GM23338 (cell line): Measurements from ENCODE around the gene INKA1.

Experiments used
- CREB1 ChIP-seq: fragments of 250-450 bp; sonication (Bioruptor Pico); IDR thresholded peaks from 2 replicates; pipeline ENCODE4 v1.5.0; 2020; ENCODE audit warnings: low read depth, mild to moderate bottlenecking, moderate library complexity
- EZH2 ChIP-seq: fragments of 200-600 bp; sonication (generic); IDR thresholded peaks from one replicate; pipeline ENCODE4 v1.8.0; 2017; ENCODE audit warnings: antibody characterized with exemption, mild to moderate bottlenecking, low read depth; ENCODE audit not compliant: unreplicated experiment
- EZH2phosphoT487 ChIP-seq: fragments of 200-600 bp; sonication (generic); IDR thresholded peaks from one replicate; pipeline ENCODE4 v1.8.1; 2018; ENCODE audit warnings: antibody characterized with exemption; ENCODE audit not compliant: unreplicated experiment
- JUNB ChIP-seq: IDR thresholded peaks from one replicate; pipeline ENCODE4 v1.6.1; 2016; ENCODE audit warnings: antibody characterized with exemption; ENCODE audit not compliant: unreplicated experiment
- NANOG ChIP-seq: IDR thresholded peaks from 2 replicates; pipeline ENCODE4 v1.6.1; 2016; ENCODE audit warnings: antibody characterized with exemption, borderline replicate concordance
- POLR2AphosphoS5 ChIP-seq: IDR thresholded peaks from 2 replicates; pipeline ENCODE4 v1.6.1; 2016; ENCODE audit warnings: antibody characterized with exemption, low read depth
- STAT1 ChIP-seq: IDR thresholded peaks from one replicate; pipeline ENCODE4 v1.6.1; 2016; ENCODE audit warnings: antibody characterized with exemption; ENCODE audit not compliant: unreplicated experiment
- ZNF114 ChIP-seq: fragments of 250-450 bp; sonication (Bioruptor Pico); IDR thresholded peaks from 2 replicates; pipeline ENCODE4 v1.5.0; 2020; ENCODE audit warnings: mild to moderate bottlenecking, moderate library complexity
- ZNF331 ChIP-seq: fragments of 250-450 bp; sonication (Bioruptor Pico); IDR thresholded peaks from 2 replicates; pipeline ENCODE4 v1.5.0; 2020; ENCODE audit warnings: low read depth, mild to moderate bottlenecking, moderate library complexity
- TF ChIP-seq, protein P1 (sequence below), 2 experiments: fragments of 200-600 bp in 1 of 2; sonication (generic) in 1 of 2; conservative IDR thresholded peaks; 2 replicates each; pipeline versions ENCODE4 v1.5.1 to v1.6.1; 2016 to 2017; ENCODE audit warnings: antibody characterized with exemption in 2 of 2, low read depth in 2 of 2, mild to moderate bottlenecking in 2 of 2, moderate library complexity in 1 of 2
- TF ChIP-seq, protein P2 (sequence below): IDR thresholded peaks from one replicate; pipeline ENCODE4 v1.6.1; 2018; ENCODE audit warnings: antibody characterized with exemption; ENCODE audit not compliant: unreplicated experiment
- TF ChIP-seq, protein P3 (sequence below): IDR thresholded peaks from 2 replicates; pipeline ENCODE4 v1.6.1; 2016; ENCODE audit warnings: antibody characterized with exemption
- TF ChIP-seq, protein P4 (sequence below): fragments of 250-450 bp; sonication (Bioruptor Pico); IDR thresholded peaks from 2 replicates; pipeline ENCODE4 v1.5.0; 2020; ENCODE audit warnings: mild to moderate bottlenecking, moderate library complexity

DNA sequence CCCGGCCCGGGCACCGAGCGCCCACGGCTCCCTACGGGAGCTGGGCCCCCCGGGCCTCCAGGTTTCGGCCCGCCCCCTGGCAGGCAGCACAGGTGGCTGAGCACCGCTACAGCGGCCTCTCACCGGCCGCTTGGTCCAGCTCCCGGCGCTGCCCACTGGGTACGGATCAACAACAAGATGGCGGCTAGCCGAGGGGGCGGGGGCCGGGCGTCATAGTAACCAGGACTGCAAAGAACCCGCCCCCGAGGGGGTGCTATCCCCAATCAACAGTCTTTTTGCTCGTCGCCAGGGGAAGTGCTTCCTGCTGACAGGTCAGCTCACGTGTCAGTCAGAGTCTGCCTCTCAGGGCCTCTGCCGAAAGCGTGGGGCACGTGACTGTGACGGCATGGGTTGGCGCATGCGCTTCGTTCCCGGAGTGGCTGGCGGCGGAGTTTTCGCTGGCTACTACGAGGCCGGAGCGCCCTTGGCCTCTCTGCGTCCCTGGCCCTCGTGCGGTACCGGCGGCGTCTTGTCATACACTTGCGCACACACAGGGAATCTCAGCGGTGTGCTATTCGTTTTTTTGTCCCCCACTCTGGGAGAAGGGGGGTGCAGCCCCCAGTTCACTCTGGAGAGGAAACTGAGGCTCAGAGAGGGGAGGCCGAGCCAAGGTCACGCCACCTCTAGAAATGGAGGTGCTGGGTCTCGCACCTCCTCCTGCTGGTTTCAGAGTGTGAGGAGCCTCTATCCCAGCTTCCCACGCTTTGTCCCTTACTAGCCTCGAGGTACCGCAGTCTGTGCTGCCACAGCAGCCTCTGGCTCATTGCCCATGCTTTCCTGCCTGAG, 16.5 kb upstream of the INKA1 start, which contains the start of gene IP6K1:
- TF ChIP-seq, protein P1, sequence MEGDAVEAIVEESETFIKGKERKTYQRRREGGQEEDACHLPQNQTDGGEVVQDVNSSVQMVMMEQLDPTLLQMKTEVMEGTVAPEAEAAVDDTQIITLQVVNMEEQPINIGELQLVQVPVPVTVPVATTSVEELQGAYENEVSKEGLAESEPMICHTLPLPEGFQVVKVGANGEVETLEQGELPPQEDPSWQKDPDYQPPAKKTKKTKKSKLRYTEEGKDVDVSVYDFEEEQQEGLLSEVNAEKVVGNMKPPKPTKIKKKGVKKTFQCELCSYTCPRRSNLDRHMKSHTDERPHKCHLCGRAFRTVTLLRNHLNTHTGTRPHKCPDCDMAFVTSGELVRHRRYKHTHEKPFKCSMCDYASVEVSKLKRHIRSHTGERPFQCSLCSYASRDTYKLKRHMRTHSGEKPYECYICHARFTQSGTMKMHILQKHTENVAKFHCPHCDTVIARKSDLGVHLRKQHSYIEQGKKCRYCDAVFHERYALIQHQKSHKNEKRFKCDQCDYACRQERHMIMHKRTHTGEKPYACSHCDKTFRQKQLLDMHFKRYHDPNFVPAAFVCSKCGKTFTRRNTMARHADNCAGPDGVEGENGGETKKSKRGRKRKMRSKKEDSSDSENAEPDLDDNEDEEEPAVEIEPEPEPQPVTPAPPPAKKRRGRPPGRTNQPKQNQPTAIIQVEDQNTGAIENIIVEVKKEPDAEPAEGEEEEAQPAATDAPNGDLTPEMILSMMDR (conservative IDR thresholded peaks at IDR 0.05; ENCODE audit: low read depth in 2 of 2): no peak
- TF ChIP-seq, protein P2, sequence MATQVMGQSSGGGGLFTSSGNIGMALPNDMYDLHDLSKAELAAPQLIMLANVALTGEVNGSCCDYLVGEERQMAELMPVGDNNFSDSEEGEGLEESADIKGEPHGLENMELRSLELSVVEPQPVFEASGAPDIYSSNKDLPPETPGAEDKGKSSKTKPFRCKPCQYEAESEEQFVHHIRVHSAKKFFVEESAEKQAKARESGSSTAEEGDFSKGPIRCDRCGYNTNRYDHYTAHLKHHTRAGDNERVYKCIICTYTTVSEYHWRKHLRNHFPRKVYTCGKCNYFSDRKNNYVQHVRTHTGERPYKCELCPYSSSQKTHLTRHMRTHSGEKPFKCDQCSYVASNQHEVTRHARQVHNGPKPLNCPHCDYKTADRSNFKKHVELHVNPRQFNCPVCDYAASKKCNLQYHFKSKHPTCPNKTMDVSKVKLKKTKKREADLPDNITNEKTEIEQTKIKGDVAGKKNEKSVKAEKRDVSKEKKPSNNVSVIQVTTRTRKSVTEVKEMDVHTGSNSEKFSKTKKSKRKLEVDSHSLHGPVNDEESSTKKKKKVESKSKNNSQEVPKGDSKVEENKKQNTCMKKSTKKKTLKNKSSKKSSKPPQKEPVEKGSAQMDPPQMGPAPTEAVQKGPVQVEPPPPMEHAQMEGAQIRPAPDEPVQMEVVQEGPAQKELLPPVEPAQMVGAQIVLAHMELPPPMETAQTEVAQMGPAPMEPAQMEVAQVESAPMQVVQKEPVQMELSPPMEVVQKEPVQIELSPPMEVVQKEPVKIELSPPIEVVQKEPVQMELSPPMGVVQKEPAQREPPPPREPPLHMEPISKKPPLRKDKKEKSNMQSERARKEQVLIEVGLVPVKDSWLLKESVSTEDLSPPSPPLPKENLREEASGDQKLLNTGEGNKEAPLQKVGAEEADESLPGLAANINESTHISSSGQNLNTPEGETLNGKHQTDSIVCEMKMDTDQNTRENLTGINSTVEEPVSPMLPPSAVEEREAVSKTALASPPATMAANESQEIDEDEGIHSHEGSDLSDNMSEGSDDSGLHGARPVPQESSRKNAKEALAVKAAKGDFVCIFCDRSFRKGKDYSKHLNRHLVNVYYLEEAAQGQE: no peak
- TF ChIP-seq POLR2AphosphoS5: peak; percentile 95
- TF ChIP-seq JUNB: no peak
- TF ChIP-seq EZH2: no peak
- TF ChIP-seq STAT1: no peak
- no peak for TF ChIP-seq ZNF114
- TF ChIP-seq EZH2phosphoT487: no peak
- peak; percentile 92 for TF ChIP-seq CREB1 (CRISPR knock-in tag)
- TF ChIP-seq NANOG: no peak
- TF ChIP-seq, protein P3, sequence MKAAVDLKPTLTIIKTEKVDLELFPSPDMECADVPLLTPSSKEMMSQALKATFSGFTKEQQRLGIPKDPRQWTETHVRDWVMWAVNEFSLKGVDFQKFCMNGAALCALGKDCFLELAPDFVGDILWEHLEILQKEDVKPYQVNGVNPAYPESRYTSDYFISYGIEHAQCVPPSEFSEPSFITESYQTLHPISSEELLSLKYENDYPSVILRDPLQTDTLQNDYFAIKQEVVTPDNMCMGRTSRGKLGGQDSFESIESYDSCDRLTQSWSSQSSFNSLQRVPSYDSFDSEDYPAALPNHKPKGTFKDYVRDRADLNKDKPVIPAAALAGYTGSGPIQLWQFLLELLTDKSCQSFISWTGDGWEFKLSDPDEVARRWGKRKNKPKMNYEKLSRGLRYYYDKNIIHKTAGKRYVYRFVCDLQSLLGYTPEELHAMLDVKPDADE: no peak
- no peak for TF ChIP-seq ZNF331 (CRISPR knock-in tag)
- TF ChIP-seq, protein P4, sequence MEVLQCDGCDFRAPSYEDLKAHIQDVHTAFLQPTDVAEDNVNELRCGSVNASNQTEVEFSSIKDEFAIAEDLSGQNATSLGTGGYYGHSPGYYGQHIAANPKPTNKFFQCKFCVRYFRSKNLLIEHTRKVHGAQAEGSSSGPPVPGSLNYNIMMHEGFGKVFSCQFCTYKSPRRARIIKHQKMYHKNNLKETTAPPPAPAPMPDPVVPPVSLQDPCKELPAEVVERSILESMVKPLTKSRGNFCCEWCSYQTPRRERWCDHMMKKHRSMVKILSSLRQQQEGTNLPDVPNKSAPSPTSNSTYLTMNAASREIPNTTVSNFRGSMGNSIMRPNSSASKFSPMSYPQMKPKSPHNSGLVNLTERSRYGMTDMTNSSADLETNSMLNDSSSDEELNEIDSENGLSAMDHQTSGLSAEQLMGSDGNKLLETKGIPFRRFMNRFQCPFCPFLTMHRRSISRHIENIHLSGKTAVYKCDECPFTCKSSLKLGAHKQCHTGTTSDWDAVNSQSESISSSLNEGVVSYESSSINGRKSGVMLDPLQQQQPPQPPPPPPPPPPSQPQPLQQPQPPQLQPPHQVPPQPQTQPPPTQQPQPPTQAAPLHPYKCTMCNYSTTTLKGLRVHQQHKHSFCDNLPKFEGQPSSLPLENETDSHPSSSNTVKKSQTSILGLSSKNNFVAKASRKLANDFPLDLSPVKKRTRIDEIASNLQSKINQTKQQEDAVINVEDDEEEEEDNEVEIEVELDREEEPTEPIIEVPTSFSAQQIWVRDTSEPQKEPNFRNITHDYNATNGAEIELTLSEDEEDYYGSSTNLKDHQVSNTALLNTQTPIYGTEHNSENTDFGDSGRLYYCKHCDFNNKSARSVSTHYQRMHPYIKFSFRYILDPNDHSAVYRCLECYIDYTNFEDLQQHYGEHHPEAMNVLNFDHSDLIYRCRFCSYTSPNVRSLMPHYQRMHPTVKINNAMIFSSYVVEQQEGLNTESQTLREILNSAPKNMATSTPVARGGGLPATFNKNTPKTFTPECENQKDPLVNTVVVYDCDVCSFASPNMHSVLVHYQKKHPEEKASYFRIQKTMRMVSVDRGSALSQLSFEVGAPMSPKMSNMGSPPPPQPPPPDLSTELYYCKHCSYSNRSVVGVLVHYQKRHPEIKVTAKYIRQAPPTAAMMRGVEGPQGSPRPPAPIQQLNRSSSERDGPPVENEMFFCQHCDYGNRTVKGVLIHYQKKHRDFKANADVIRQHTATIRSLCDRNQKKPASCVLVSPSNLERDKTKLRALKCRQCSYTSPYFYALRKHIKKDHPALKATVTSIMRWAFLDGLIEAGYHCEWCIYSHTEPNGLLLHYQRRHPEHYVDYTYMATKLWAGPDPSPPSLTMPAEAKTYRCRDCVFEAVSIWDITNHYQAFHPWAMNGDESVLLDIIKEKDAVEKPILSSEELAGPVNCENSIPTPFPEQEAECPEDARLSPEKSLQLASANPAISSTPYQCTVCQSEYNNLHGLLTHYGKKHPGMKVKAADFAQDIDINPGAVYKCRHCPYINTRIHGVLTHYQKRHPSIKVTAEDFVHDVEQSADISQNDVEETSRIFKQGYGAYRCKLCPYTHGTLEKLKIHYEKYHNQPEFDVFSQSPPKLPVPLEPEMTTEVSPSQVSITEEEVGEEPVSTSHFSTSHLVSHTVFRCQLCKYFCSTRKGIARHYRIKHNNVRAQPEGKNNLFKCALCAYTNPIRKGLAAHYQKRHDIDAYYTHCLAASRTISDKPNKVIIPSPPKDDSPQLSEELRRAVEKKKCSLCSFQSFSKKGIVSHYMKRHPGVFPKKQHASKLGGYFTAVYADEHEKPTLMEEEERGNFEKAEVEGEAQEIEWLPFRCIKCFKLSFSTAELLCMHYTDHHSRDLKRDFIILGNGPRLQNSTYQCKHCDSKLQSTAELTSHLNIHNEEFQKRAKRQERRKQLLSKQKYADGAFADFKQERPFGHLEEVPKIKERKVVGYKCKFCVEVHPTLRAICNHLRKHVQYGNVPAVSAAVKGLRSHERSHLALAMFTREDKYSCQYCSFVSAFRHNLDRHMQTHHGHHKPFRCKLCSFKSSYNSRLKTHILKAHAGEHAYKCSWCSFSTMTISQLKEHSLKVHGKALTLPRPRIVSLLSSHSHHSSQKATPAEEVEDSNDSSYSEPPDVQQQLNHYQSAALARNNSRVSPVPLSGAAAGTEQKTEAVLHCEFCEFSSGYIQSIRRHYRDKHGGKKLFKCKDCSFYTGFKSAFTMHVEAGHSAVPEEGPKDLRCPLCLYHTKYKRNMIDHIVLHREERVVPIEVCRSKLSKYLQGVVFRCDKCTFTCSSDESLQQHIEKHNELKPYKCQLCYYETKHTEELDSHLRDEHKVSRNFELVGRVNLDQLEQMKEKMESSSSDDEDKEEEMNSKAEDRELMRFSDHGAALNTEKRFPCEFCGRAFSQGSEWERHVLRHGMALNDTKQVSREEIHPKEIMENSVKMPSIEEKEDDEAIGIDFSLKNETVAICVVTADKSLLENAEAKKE (CRISPR knock-in tag): no peak
